Stimulated activated CD4-positive, alpha-beta T cell treated with anti-CD3 and anti-CD28 coated beads, TNF-alpha, amount 100 ng/mL, for 4 hours (primary cell): ENCODE results near the gene HIGD1B.
"Not testable (repeated sequence)": the region's sequence is repeated elsewhere in the genome, so short reads cannot be mapped to it uniquely, and the experiment has no call there.

ENCODE experiments used
- DNase-seq, 3 experiments: peaks; one replicate each; pipeline ENCODE4 v3.0.0-alpha.2; 2020; ENCODE audit warnings: low read depth in 3 of 3

The HIGD1B gene

DNA sequence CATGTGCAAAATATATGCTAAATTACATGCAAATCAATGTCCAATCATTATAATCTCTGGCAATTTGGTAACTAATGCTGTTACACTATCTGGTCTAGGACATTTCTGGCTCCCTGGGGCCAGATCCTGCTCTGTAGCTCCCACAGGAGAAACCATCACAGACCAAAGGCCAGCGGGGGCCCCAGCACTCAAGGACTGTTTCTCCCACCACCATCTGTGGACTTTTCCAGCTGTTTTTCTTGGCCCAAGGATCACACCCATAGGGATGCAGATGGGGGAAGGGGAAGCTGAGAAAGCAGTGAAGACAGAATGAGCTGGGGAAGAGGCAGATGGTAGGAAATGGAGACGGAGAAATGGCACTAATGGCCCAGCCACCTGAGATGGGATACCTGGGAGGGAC lies at the start of gene HIGD1B:
TSS of gene HIGD1B (plus strand) at position 298 of the 400 bp plus-strand sequence. CDS start 270 bp downstream, outside the sequence.
- DNase-seq = no peak

DNA sequence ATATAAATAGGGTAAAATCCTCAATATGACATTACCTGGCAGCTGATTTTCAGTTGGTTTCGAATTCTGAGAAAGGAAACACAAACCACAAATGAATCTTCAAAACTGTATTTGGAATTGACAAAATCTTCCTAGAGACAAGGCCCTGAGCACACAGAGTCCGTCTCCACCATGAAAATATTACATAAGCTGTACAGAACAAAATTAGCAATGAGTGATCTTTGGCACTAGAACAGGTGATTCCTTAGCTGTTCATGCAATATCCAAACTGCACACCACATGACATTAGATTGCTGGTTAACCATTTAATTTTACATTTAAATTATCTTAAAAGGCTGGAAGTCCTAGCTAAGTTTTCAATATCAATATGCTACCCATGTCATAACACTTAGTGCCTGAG lies 49.3 kb upstream of the HIGD1B start:
- DNase-seq = no peak

DNA sequence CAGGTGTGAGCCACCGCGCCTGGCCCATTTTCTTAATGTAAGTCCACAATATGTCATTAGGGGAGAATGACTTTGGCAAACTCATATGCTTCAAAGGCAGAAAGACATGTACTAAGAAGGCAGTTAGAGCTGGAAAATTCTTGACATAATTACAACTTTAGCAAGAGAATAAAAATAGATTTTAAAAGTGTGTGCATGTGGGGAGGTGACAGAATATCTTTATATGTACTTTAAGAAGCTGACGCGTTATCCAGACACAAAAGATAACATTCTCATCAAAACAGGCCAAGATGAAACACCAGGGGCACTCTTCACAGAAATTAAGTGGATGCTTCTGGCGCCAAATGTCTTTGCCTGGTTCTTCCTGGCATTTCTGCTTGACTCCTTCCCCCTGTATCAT lies 45.8 kb upstream of the HIGD1B start:
- DNase-seq = no peak

DNA sequence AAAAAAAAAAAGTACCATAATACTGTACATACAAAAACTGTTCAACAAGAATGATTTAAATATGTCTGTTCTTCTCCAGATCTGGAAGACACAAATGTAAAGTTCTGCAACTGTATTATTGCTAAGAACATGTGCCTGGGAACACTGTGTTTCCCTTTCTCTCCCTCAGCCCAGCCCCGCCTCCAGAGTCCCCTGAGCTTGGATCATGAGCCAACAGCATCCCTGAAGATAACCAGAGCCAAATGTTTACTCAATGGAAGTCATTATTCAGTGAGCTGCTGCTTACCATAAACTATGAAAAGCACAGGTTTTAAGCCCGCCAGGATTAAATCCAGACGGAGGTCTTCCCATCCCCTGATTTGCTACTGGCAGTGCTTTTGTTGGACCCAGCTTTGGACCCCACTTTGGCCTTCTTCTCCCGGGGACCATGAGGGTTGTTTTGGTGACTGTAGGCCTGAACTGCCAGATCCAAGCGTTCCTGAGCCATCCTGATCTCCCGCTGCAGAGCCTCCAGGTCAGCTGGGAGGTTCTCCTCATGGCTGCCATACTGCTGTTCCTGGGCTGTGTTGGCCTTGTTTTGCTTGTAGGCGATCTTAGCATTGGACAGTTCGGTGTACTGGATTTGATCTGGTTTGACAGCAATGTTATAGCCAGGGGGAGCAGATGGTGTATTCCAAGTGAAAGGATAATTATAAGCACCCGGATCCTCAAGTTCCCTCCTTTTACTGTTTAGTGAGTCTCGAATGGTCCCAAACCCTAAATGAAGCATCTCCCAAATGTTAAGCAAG lies 43.2 kb upstream of the HIGD1B start:
- no peak for DNase-seq

DNA sequence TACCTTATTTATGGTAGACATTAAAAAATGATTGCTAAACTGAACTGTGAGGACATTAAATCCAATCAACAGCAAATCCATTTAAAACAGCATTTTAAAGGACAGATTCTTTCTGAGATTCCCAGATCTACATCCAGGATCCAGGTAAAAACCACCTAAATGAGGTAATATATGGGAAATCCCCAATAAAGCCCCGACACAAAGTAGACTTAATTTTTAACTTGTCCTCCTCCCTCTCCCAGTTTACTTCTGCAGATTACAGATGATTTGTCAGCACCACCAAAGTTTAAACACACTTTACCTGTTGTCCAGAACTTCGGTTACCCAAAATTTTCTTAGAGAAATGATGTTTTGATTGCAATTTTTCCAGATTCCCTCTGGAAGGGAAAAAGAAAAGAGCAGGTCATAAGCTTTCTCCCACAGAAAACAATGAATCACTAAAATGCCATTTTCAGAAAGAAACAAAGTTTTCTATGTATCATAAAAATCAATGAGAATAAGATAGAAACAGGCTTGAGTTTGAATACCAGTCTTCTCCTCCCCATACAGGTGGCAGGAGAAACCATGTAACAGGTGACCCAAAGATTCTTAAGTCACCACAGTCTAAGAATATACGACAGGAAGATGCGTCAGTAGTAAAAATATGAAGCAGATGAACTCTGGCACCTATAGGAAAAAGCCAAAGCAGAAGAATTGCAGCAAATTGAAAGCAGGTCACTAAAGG lies 40.4 kb upstream of the HIGD1B start:
- no peak for DNase-seq

DNA sequence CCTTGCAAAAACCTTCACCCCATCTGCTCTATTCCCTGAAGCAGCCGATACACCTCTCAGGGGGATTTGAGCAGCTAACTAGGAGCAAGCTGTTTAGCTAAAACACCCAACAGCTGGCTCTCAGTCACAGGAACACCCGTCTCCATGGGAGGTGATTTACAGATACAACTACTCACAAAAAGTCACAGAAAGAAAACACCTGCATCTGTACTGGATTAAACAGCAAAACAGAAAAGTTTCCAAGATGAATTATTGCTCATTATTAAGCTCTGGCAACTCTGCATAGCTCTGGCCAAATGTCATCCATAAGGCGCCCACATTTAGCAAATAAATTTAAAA lies 39.9 kb upstream of the HIGD1B start:
- DNase-seq = no peak

DNA sequence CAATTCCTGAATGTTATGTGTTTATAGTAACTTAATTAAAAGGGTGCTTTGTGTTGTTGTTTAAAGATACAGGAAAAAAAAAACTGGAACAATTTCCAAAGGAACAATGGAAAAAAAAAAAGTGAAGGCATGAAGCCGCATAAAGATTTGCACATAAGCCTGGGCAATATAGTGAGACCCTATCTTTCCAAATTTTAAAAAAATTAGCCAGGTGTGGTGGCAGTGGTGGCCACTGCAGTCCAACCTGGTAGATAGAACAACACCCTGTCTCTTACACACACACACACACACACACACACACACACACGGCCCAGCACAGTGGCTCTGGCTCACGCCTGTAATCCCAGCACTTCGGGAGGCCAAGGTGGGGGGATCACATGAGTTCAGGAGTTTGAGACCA lies 39.5 kb upstream of the HIGD1B start:
- DNase-seq = no peak

DNA sequence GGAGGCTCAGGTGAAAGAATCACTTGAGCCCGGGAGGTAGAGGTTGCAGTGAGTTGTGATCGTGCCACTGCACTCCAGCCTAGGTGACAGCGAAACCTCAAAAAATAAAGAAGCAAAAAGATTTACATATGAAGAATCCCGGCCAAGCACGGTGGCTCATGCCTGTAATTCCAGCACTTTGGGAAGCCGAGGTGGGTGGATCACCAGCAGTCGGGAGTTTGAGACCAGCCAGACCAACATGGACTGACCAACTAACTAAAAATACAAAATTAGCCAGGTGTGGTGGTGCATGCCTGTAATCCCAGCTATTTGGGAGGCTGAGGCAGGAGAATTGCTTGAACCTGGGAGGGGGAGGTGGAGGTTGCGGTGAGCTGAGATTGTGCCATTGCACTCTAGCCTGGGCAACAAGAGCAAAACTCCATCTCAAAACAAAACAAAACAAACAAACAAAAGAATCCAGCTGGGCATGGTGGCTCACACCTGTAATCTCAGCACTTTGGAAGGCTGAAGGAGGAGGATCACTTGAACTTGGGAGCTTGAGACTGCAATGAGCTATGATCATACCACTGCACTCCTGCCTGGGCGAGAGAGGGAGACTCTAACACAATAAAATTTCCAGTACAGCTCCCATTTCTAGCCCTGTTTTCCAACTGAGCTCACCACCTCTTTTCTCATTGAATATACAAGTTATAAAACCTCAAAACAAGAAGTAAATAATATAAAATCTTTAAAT lies 38.9 kb upstream of the HIGD1B start:
- DNase-seq = not testable (repeated sequence)

DNA sequence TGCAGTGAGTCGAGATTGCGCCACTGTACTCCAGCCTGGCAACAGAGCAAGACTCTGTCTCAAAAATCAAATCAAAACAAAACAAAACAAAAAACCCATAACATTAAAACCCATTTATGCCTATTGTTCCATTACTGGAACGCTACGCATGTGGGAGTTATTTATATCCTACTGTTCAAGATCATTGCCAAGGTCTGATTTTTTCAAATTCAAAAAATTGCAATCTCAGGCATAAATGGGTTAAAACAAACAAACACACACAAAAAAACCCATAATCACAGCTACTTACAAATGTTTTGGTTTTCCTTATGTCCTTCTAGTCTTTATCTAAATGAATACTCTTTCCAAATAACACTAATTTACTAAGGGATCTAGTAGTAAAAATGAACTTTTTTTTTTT lies 35.4 kb upstream of the HIGD1B start:
- DNase-seq = no peak

DNA sequence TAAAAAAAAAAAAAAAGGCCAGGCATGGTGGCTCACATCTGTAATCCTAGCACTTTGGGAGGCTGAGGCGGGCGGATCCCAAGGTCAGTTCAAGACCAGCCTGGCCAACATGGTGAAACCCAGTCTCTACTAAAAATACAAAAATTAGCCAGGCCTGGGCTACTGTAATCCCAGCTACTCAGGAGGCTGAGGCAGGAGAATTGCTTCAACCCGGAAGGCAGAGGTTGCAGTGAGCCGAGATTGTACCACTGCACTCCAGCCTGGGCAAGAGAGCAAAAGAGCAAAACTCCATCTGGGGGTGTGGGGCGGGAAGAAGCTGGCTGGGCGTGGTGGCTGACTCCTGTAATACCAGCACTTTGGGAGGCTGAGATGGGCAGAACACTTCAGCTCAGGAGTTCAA lies 29.2 kb upstream of the HIGD1B start:
- not testable (repeated sequence) for DNase-seq

DNA sequence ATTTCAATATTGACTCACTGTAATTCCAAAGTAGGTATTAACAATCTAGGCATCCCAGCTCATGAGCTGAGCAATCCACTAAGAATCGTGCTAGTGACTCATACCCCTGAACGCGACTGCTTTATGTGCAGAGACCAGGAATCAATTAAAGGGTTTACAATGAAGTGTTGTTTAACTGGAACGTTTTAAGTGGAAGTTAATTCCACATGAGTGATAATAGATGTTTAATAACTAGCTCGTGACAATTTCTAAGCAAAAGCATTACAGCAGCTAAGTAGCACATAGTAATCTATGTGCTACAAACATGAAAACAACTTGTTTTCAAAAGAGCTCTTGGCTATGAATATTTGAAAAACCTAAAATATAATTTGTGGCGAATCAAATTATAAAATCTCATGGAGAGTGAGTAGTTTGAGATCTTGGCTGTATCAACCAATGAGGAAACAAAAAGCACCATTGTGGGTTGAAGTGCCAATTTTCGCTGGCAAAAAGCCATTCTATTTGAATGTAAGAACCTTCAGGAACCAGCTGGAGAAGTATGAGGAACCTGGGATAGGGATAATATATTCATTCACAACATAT lies 27.0 kb upstream of the HIGD1B start:
- no peak for DNase-seq

DNA sequence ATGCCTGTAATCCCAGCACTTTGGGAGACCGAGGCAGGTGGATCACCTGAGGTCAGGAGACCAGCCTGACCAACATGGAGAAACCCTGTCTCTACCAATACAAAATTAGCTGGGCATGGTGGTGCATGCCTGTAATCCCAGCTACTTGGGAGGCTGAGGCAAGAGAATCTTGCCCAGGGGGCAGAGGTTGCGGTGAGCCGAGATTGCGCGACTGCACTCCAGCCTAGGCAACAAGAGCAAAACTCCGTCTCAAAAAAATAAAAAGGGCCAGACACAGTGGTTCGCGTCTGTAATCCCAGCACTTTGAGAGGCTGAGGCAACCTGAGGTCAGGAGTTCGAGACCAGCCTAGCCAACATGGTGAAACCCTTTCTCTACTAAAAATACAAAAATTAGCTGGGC lies 22.4 kb upstream of the HIGD1B start:
- not testable (repeated sequence) for DNase-seq

DNA sequence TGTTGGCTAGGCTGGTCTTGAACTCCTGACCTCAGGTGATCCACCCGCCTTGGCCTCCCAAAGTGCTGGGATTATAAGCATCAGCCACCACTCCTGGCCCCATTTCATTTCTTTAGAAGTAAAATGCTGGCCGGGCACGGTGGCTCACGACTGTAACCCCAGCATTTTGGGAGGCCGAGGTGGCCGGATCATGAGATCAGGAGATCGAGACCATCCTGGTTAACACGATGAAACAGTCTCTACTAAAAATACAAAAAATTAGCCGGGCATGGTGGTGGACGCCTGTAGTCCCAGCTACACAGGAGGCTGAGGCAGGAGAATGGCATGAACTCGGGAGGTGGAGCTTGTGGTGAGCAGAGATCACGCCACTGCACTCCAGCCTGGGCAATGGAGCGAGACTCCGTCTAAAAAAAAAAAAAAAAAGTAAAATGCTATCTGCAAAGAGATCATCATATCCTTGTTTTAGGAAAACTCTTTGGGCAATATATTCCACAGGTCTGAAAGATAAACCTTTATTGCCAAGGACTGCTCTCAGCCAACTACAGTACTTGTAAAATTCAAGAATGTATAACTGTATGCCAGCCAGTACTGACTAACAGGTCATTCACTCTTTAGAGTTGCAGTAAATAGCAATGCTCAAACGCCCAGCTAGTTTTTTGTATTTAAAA lies 21.4 kb upstream of the HIGD1B start:
- DNase-seq = no peak

DNA sequence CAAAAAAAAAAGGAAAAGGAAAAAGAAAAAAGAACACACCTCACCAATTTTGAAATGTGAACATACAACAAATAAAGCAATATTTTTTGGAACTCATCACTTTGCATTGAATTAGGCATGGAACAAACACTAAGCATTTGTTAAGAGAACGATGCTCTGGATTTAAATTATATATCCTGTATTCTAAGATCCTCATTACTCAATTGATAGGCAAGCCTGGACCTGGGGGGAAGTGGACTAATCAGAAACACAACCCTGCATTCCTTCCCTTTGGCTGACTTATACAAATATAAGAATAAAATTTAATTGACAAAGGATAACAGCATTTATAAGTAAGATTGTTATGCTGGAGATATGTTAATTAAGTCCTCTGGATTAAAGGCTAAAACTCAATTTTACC lies 19.8 kb upstream of the HIGD1B start:
- no peak for DNase-seq

DNA sequence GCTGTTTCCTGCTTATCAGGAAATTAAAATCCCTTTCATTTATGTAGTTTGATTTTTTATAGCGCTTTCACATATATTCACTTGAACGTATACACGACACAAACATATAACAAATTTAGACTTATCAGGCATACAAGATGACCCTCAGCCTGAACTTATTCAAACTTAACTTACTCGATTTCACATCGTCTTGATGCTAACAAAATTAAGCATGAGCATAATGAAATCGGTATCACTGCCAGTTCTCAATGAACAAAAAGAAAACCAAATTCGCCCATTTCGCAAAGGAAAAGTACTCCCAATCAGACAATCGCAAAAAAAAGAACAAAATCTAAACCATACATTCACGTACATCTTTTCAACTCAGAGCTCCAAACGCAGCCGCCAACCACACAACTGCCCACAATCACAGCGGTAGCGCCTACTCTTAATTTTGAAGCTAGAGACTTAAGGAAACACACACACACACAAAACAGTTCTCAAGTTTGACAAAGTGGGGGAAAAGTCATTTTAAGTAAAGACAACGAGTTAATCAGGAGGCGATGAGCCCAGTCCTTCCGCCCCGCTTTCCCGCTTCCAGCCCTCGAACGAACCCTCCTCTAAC lies 18.7 kb upstream of the HIGD1B start:
- no peak for DNase-seq

DNA sequence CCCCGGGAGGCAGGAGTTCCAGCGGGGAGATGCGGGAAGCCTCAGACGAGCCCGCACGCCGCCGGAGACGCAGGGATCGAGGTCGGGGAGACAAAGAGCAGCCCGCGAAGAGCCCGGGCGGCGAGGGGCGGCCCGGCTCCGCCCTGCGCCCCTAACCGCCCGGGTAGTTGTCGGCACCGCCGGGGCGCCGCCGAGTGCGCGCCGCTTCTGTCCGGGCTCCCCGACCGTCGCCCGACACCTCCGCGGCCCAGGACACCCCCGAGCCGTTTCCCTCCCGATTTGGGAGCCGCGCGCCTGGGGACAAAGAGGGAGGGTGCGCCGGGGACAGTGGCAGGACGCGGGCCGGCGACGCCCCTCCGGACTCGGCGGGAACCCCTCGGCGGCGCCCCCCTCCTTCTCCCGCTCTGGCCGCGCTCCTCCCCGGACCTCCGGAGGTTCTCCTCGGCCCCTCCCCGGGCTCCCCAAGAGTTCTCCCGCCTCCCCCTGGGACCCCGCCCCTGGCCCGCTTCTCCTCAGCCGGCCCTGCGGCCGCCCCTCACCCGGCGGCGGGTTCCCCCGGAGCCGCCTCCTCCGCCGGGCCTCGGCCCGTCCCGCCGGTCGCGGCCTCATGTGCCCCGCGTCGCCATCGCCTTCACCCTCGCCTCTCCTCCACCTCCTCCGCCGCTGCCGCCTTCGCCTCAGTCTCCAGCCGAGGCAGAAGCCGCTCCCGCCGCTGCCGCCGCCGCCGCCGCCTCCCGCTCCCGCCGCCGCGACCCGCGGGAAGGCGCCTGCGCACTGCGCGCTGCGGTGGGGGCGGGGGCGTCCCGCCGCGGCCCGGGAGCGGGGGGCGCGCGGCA lies 17.9 kb upstream of the HIGD1B start, which contains the start of gene GJC1:
TSS of gene GJC1 (minus strand) at position 765 of the 836 bp plus-strand sequence. CDS start 24,470 bp downstream, outside the sequence.
- peak in 1 of 3 experiments; percentile 25 for DNase-seq

DNA sequence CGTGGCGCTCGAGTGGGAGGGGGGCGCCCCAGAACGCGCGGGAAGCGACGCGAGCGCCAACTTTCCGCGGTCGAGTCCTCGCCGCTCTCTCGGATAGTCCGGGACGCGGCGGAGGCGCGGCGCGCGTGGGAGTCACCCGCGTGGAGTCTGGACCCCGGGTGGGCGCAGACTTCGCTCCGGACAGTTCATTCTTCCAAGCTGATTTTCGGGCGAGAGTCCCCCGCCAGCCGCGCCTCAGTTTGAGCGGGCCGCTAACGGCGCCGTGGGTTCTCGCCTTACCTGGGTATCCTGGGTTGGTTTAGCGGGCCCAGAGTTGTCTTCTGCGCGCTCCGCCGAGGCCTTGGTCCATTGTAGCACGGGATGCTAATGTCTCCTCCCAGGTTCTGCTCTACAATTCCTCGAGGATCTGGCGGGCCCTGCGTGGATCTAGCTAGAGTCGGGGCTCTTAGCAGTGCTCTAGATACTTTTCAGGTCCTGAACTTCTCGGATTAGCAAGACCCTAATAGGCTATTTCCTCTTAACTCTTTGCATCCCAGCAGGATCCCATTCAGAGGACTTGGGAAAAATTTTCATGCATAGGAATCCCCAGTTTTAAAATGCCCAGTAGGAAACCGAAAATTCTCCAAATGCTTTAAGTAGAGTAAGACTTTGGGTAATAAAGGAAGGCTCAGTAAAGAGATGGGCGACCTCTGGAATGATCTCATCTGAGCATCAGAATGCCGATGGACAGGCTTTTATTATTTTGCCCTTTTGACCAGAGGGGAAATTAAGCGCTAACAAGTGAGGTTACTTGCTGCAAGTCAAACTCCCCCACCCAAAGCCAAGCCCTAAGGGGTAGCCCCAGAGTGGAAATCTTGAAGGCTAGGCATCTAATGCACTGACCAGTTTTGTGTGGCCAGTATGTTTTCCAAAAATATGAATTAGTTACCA lies 17.1 kb upstream of the HIGD1B start:
- DNase-seq = peak in 2 of 3 experiments; percentile 9 to 14

DNA sequence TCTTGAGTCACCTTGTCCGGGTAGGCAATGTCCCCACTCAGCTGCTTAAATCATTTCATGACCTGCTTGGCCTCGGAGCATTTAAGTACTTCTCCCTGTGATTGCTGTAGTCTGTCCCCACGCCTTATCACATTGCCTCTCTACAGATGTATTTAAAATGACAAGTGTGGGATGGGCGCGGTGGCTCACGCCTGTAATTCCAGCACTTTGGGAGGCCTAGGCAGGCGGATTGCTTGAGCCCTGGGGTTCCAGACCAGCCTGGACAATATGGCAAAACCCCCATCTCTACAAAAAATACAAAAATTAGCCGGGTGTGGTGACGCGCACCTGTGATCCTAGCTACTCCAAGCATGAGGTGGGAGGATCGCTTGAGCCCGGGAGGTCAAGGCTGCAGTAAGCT lies 16.3 kb upstream of the HIGD1B start:
- DNase-seq = no peak

DNA sequence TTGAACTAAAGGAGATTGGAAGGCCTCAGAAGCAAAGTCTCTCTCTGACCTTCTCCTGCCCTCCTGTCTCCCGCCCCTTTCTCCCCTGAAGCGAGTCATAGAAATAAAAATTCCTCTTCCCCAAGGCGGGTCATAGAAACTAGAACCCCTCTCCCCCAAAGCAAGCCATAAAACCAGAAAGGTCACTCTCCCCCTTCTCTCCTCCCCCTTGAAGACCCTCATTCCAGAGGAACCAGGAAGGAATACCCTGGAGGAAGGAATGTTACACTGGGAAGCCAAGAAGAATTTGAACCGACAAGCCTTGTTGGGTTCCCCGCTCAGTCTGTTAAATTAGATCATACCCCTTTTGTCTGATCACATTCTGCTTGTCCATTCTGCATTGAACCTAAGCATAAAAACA lies 14.9 kb upstream of the HIGD1B start:
- DNase-seq = no peak
